ENCODE data around the gene IL1R2. TPM values are rescaled to one million over a fixed set of nuclear protein-coding genes. Genes with fewer than 3 reads are reported as not detected.

Gene IL1R2
- total and polyA plus RNA-seq, 2 of the 8 experiments (the other 6 are each of a cell fraction or from before 2014, with no cell fraction given), result 0.06 TPM; not detected in 1

DNA sequence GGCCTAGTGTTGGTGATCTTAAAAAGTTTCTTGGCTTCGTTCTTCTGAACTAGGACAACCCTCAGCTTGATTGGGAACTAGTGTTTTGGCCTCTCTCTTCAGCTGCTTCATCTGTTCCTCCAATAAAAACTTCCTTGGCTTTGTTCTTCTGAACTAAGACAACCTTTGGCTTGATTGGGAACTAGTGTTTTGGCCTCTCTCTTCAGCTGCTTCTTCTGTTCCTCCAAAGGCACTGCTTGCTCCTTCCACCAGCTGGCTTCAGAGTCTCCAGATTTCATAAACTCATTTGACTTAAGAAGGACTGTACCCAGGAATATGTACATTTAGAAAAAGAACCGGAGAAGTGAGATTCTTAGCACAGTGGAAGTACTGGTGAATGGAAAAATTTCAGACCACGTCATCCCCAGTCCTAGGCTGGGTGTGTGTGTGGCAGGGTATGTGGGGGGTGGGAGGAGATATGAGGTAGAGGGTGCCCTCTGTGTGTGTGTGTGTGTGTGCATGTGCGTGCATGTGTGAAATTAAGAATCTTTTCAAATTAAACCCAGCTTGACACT is 20.4 kb downstream of the IL1R2 start:
- Histone ChIP-seq H4K5ac (ENCODE audit: insufficient read length, low read depth, low read length) (no peak overlapping the region), H2BK12ac (ENCODE audit: low read depth, low read length) (no peak overlapping the region), H3K27ac (ENCODE audit: low read depth, low read length) (no peak overlapping the region), H4K8ac (ENCODE audit: extremely low read depth, insufficient read depth, low read length) (no peak overlapping the region), H3K18ac (ENCODE audit: extremely low read depth, low read length) (no peak overlapping the region), H3K4me3 (ENCODE audit: extremely low read depth in 1 of 4, insufficient read depth in 2 of 4, low read depth in 3 of 4, low read length in 4 of 4) (no peak overlapping the region), H2BK15ac (ENCODE audit: low read length) (no peak overlapping the region), H2AFZ (ENCODE audit: low read length) (no peak overlapping the region), H3K9ac (replicated peaks in 1 of 4; ENCODE audit: extremely low read depth in 1 of 4, low read depth in 3 of 4, low read length in 3 of 4) (no peak overlapping the region), H3K56ac (replicated peaks; ENCODE audit: insufficient read length, low read depth, low read length) (no peak overlapping the region), H3K27me3 (replicated peaks in 1 of 4; ENCODE audit: control insufficient read depth in 3 of 4, extremely low read depth in 1 of 4, insufficient read depth in 3 of 4, low read length in 3 of 4) (no peaks in the 10 kb centered on the region; a peak in 2 of 7 replicates), H3K36me3 (ENCODE audit: control insufficient read depth in 2 of 4, insufficient read depth in 4 of 4, low read length in 3 of 4) (no peaks in the 10 kb centered on the region), H3K14ac (ENCODE audit: insufficient read length) (no peak overlapping the region), H3K4me2 (ENCODE audit: insufficient read depth in 1 of 2, low read depth in 2 of 2, low read length in 2 of 2) (no peak overlapping the region), H4K91ac (replicated peaks; ENCODE audit: insufficient read length, low read length) (no peak overlapping the region), H4K20me1 (replicated peaks in 1 of 2; ENCODE audit: control insufficient read depth in 1 of 2, insufficient read depth in 2 of 2, low read length in 2 of 2) (no peaks in the 10 kb centered on the region), H2BK120ac (replicated peaks; ENCODE audit: low read depth, low read length) (no peak overlapping the region), H3K23me2 (ENCODE audit: low read depth, low read length) (no peaks in the 10 kb centered on the region), H2BK20ac (ENCODE audit: low read length) (no peak overlapping the region), H3K23ac (ENCODE audit: insufficient read length) (no peak overlapping the region), H2AK5ac (ENCODE audit: low read depth, low read length) (no peak overlapping the region), H3K4me1 (replicated peaks in 1 of 4; ENCODE audit: control insufficient read depth in 3 of 4, insufficient read depth in 4 of 4, low read length in 3 of 4) (no peaks in the 10 kb centered on the region), H3K9me3 (ENCODE audit: insufficient read depth in 2 of 2, low read depth in 1 of 2, low read length in 1 of 2) (no peaks in the 10 kb centered on the region), H3K79me1 (ENCODE audit: low read depth, low read length) (no peaks in the 10 kb centered on the region), H3K4ac (replicated peaks; ENCODE audit: insufficient read length, low read depth, low read length) (no peak overlapping the region), H2BK5ac (ENCODE audit: low read depth, low read length) (no peak overlapping the region), H3K79me2 (ENCODE audit: control insufficient read depth in 1 of 2, insufficient read depth in 2 of 2, low read length in 2 of 2) (no peaks in the 10 kb centered on the region)
- FAIRE-seq (no peak), DNase-seq (ENCODE audit: low read depth in 1 of 2, low spot score in 2 of 2) (no peak)
- WGBS, 2 experiments (ENCODE audit: extremely low coverage in 1 of 2, insufficient coverage in 1 of 2, insufficient read length in 1 of 2, insufficient replicate concordance in 2 of 2, low coverage in 1 of 2, low lambda C conversion rate in 2 of 2, missing lambda C conversion rate in 1 of 2), result 81% methylated on average over 4 of the region's 4 CpGs; no CpG with 5 or more reads in 1 of the 2 experiments
- ChIA-PET POLR2A (ENCODE audit: partially characterized antibody) (no interaction called here), CTCF (ENCODE audit: partially characterized antibody) (interaction anchor here (2.1 to 2.2 kb wide), 2 partner anchors 8 to 154 kb away, joined by 7 to 8 read pairs; no protein-coding TSS in a partner anchor)
- TF ChIP-seq KDM4A (IDR thresholded peaks at IDR 0.05; ENCODE audit: low read depth, low read length, severe bottlenecking), result no peak
- TF ChIP-seq TAF7 (optimal IDR thresholded peaks at IDR 0.05; ENCODE audit: borderline replicate concordance, low read depth, low read length), result no peak
- TF ChIP-seq TEAD4 (IDR thresholded peaks at IDR 0.05; ENCODE audit: low read depth, low read length), result no peak
- TF ChIP-seq YY1 (IDR thresholded peaks at IDR 0.05; ENCODE audit: low read depth, low read length), result no peak
- TF ChIP-seq RFX5 (IDR thresholded peaks at IDR 0.05; ENCODE audit: borderline replicate concordance, low read depth, low read length), result no peak
- TF ChIP-seq SIRT6 (IDR thresholded peaks at IDR 0.05; ENCODE audit: low read length), result no peak
- TF ChIP-seq SUZ12 (IDR thresholded peaks at IDR 0.05; ENCODE audit: low read length), result no peak
- TF ChIP-seq, protein P1, sequence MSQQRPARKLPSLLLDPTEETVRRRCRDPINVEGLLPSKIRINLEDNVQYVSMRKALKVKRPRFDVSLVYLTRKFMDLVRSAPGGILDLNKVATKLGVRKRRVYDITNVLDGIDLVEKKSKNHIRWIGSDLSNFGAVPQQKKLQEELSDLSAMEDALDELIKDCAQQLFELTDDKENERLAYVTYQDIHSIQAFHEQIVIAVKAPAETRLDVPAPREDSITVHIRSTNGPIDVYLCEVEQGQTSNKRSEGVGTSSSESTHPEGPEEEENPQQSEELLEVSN (IDR thresholded peaks at IDR 0.05), result no peak
- no peak for TF ChIP-seq HDAC6 (IDR thresholded peaks at IDR 0.05; ENCODE audit: low read depth, low read length)
- TF ChIP-seq CBX8 (IDR thresholded peaks at IDR 0.05; ENCODE audit: borderline replicate concordance, low read depth, low read length), result no peak
- TF ChIP-seq KDM5A (IDR thresholded peaks at IDR 0.05; ENCODE audit: low read length), result no peak
- TF ChIP-seq PHF8 (conservative IDR thresholded peaks at IDR 0.05; ENCODE audit: low read depth, low read length), result no peak
- no peak for TF ChIP-seq ZNF274 (IDR thresholded peaks at IDR 0.05; ENCODE audit: borderline replicate concordance, extremely low read depth, low read length)
- TF ChIP-seq CBX5 (IDR thresholded peaks at IDR 0.05; ENCODE audit: low read depth, low read length), result no peak
